Tibial nerve (tissue), 4 donors: ENCODE results near the gene URM1. TPM values are rescaled to one million over a fixed set of nuclear protein-coding genes. Genes with fewer than 3 reads are reported as not detected.
A peak's percentile ranks its signal among the peaks of the same experiment; 100 is the strongest.

Source experiments
- DNase-seq, 2 donors: peaks; one replicate each; pipeline ENCODE4 v3.0.0-alpha.2; 2019; ENCODE audit warnings: low spot score in 2 of 2
- H3K27ac ChIP-seq, 4 donors: fragments of 200-600 bp; sonication (generic) in 3 of 4; one replicate each; pipeline ENCODE4 v1.5.1; 2017 to 2019; ENCODE audit warnings: mild to moderate bottlenecking in 1 of 4
- H3K27me3 ChIP-seq, 2 donors: fragments of 200-600 bp; sonication (generic) in 1 of 2; one replicate each; pipeline versions ENCODE4 v1.5.1 to v1.6.0; 2017 to 2019
- H3K36me3 ChIP-seq, 3 donors: fragments of 200-600 bp; sonication (generic); one replicate each; pipeline ENCODE4 v1.5.1; 2018 to 2019
- H3K4me1 ChIP-seq, 4 donors: fragments of 200-600 bp; sonication (generic) in 3 of 4; one replicate each; pipeline ENCODE4 v1.5.1; 2017 to 2019
- H3K4me3 ChIP-seq, 4 donors: fragments of 200-600 bp; sonication (generic) in 3 of 4; one replicate each; pipeline ENCODE4 v1.5.1; 2017 to 2019; ENCODE audit warnings: mild to moderate bottlenecking in 1 of 4, moderate library complexity in 1 of 4
- H3K9me3 ChIP-seq, 4 donors: fragments of 200-600 bp; sonication (generic) in 3 of 4; one replicate each; pipeline ENCODE4 v1.5.1; 2017 to 2019
- EP300 ChIP-seq, 2 donors: sonication (generic); formaldehyde crosslinking; IDR thresholded peaks; one replicate each; pipeline ENCODE4 v1.6.1; 2017; ENCODE audit warnings: antibody characterized with exemption in 2 of 2, mild to moderate bottlenecking in 1 of 2
- POLR2A ChIP-seq, 2 donors: fragments of 450-650 bp; IDR thresholded peaks; one replicate each; pipeline ENCODE4 v1.6.1; 2017; ENCODE audit warnings: antibody characterized with exemption in 2 of 2, mild to moderate bottlenecking in 2 of 2, moderate library complexity in 2 of 2
- WGBS, 2 donors: methylation state at CpG; one replicate each; pipeline ENCODE4 v1.1.5; 2018; 5-methylcytosine and 5-hydroxymethylcytosine counted together
- total RNA-seq, 4 donors: library from RNA; depleted of rRNA; stranded (reverse); fragments of >200 nt; gene quantifications; one replicate each; pipeline ENCODE4 v1.1.0, GENCODE V29; 2016
- TF ChIP-seq, protein P1 (sequence below), 5 experiments: fragments of 200-600 bp in 3 of 5; fragments of 450-650 bp in 2 of 5; sonication (generic) in 3 of 5; IDR thresholded peaks; one replicate each; pipeline ENCODE4 v1.5.1; 2016 to 2019; ENCODE audit warnings: antibody characterized with exemption in 5 of 5, mild to moderate bottlenecking in 3 of 5, moderate library complexity in 2 of 5

URM1 gene
- total RNA-seq, 4 donors from 2014 or later, result 18.1 to 25.5 (median 23.2) TPM

DNA sequence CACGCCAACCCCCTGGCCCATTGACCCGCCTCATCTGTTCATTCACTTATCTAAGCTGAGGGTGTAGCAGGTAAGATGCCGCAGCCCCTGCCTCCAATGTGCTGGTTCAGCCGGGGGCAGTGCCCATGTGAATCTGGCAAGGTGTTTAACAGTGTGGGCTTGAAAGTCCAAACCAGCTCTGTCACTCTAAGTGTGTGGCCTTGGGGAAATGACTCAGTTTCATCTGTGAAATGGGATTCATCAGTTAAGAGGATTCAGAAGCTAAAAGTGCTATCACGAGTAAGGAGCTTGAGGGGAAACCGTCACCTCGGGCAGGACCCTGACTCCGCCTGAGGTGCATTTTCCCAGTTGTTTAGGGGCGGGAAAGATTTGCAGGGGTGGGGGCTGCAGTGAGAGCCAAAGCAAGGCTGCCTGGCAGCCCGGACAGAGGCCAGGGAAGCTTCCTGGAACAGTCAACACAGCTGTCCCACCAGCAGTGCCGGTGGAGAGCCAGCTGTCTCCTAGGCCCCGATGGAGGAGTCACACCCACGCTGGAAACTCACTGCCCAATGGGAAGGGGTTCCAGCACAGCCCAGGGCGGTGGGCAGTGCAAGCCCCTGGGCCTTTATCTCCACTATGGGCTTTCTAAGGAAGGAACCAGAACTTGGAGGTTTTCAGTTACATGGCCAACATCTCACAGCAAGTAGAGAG is 9.7 kb upstream of the URM1 start:
- TF ChIP-seq EP300 (IDR thresholded peaks at IDR 0.05) (no peak), POLR2A (IDR thresholded peaks at IDR 0.05) (no peak)
- TF ChIP-seq, protein P1, sequence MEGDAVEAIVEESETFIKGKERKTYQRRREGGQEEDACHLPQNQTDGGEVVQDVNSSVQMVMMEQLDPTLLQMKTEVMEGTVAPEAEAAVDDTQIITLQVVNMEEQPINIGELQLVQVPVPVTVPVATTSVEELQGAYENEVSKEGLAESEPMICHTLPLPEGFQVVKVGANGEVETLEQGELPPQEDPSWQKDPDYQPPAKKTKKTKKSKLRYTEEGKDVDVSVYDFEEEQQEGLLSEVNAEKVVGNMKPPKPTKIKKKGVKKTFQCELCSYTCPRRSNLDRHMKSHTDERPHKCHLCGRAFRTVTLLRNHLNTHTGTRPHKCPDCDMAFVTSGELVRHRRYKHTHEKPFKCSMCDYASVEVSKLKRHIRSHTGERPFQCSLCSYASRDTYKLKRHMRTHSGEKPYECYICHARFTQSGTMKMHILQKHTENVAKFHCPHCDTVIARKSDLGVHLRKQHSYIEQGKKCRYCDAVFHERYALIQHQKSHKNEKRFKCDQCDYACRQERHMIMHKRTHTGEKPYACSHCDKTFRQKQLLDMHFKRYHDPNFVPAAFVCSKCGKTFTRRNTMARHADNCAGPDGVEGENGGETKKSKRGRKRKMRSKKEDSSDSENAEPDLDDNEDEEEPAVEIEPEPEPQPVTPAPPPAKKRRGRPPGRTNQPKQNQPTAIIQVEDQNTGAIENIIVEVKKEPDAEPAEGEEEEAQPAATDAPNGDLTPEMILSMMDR (IDR thresholded peaks at IDR 0.05), result no peak
- Histone ChIP-seq H3K9me3 (no peaks in the 10 kb centered on the region), H3K36me3 (peaks cover 0 to 45% (median 0%) of the 10 kb centered on the region in 3 donors), H3K4me1 (peaks cover 0 to 32% (median 14%) of the 10 kb centered on the region in 4 donors), H3K4me3 (peak overlapping the region in 3 of 4 donors; percentile 40 to 52 (median 51)), H3K27ac (peak overlapping the region; percentile 35 to 82 (median 66)), H3K27me3 (no peaks in the 10 kb centered on the region)
- WGBS, 2 donors, result 42 to 44% methylated on average over 13 to 14 of the region's 14 CpGs
- DNase-seq, result no peak

DNA sequence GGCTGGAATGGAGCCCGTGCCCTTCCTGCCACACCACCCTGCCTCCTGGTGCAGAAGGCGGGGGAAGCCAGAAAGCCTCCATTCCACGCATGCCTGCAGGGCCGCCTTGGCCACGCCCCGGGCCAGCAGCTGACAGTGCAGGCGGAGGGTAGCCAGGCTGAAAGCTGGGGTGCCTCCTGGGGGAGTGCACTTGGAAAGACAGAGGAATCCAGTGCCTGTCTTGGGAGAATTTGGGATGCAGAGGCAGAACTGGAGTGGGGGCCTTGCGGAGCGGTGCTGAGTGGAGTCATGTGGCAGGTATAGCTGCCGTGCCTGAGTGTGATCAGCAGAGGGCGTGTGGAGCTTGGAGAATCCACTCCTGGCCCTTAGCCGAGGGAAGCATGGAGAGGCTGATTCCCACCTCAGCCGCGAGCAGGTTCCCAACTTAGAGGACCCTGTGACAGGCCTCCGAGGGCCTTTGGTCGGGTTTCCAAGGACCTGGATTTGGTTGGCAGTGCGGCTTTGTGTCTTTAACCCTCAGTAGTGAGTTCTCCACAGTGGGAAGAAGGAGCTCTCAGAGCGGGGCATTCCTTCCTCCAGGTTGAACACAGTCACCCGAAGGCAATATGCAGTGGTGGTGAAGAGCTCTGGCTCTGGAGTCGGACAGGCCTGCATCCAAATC is 9.1 kb upstream of the URM1 start:
- no peaks in the 10 kb centered on the region for H3K27me3 ChIP-seq
- peaks cover 0 to 38% (median 0%) of the 10 kb centered on the region in 3 donors for H3K36me3 ChIP-seq
- no peaks in the 10 kb centered on the region for H3K9me3 ChIP-seq
- H3K4me3 ChIP-seq, result peak overlapping the region; percentile 17 to 52 (median 46)
- 2 to 9% methylated on average over 12 to 19 of the region's 20 CpGs for WGBS, 2 donors
- DNase-seq, result peak; percentile 78 to 89
- H3K27ac ChIP-seq, result peak overlapping the region; percentile 35 to 82 (median 66)
- peaks cover 0 to 32% (median 14%) of the 10 kb centered on the region in 4 donors for H3K4me1 ChIP-seq
- TF ChIP-seq EP300 (IDR thresholded peaks at IDR 0.05) (peak in 1 of 2 donors; percentile 58), POLR2A (IDR thresholded peaks at IDR 0.05) (no peak)
- TF ChIP-seq, protein P1 (IDR thresholded peaks at IDR 0.05), result peak; percentile 77 to 95 (median 88)

DNA sequence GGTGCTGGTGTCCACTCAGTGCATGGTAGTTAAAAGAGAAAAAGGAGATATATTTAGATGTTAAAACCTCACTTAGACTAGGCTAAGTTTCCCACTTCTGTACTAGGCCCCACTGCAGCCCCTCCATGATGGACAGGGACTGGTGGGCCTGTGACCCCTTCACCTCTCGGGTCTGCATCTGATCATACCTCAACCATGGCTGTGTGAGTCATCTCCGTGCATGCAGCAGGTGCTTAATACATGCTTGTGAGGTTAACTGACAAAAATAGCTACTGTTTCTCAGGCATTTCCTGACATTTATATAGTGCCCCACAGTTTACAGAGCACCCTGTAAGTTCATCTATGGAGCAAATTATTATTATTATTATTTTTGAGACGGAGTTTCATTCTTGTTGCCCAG is 8.4 kb upstream of the URM1 start:
- peak overlapping the region in 2 of 4 donors; percentile 35 to 82 for H3K27ac ChIP-seq
- DNase-seq, result no peak
- peaks cover 0 to 31% (median 0%) of the 10 kb centered on the region in 3 donors for H3K36me3 ChIP-seq
- TF ChIP-seq, protein P1 (IDR thresholded peaks at IDR 0.05), result no peak
- TF ChIP-seq EP300 (IDR thresholded peaks at IDR 0.05) (no peak), POLR2A (IDR thresholded peaks at IDR 0.05) (no peak)
- 70 to 83% methylated on average over 3 of the region's 3 CpGs for WGBS, 2 donors
- no peaks in the 10 kb centered on the region for H3K9me3 ChIP-seq
- H3K27me3 ChIP-seq, result no peaks in the 10 kb centered on the region
- H3K4me1 ChIP-seq, result peaks cover 0 to 32% (median 14%) of the 10 kb centered on the region in 4 donors
- no peak overlapping the region for H3K4me3 ChIP-seq

DNA sequence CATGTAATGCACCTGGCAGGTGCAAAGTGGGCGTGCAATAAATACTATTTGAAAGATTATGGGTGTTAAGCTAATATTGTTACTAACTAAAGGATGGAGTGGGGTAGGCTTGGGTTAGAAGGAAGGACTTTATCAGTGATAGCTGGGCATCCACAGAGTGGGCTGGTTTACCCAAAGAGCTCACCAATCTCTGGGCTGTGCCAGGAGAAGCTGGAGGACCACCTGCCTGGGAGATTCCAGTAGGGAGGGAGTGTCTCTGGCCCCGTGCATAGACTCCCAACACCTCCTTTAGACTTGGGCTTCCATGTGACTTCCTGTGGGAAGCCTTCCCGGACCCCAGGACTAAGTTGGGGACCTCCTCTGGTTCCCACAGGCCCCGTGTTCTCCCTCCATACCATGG is 5.6 kb upstream of the URM1 start:
- Histone ChIP-seq H3K9me3 (no peaks in the 10 kb centered on the region), H3K27ac (peak overlapping the region in 1 of 4 donors; percentile 73), H3K36me3 (peaks cover 0 to 5% (median 0%) of the 10 kb centered on the region in 3 donors), H3K4me1 (peaks cover 0 to 41% (median 20%) of the 10 kb centered on the region in 4 donors), H3K4me3 (no peak overlapping the region), H3K27me3 (no peaks in the 10 kb centered on the region)
- TF ChIP-seq, protein P1 (IDR thresholded peaks at IDR 0.05), result no peak
- no peak for TF ChIP-seq EP300 (IDR thresholded peaks at IDR 0.05)
- TF ChIP-seq POLR2A (IDR thresholded peaks at IDR 0.05), result no peak
- WGBS, 2 donors, result 86 to 87% methylated on average over 2 to 4 of the region's 4 CpGs
- no peak for DNase-seq
